SIG-M5 treated with dmso at 0.1 percent for 504 hours (cell line): ENCODE results near the gene METTL2B.
"Not testable (repeated sequence)": the region's sequence is repeated elsewhere in the genome, so short reads cannot be mapped to it uniquely, and the experiment has no call there.

Source experiments
- DNase-seq: peaks from one replicate; lab custom pipeline; 2025; ENCODE audit not compliant: unreplicated experiment; lab: John Stamatoyannopoulos, UW

METTL2B gene

DNA sequence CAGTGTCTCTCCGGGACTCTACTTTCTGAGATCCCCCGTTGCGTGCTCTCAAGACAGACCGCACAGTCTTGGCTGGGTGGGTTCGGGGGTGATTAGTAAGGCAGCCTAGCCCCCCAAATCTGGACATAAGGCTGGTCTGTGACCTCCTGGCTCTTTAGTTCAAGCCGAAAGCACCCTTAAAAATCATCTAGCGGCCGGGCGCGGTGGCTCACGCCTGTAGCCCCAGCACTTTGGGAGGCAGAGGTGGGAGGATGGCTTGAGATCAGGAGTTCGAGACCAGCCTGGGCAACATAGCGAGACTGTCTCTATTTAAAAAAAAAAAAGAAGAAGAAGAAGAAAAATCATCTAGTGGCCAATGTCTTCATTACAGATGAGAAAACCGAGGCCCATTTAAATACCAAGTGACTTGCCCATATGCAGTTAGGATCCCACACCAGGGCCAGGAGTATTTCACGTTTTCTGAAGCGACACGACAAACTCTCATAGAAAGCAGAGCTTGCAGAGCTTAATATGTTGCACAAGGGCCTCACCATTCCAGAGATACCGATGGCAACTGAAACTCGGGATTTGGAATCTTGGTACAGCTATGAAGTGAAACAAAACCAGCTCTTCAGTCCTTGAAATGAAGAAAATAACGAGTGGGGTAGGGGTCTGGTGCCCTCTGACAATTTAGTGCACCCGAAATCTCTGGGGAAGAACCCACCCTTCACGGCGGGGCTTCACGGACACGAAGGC, 21.6 kb upstream of the METTL2B start:
- no peak for DNase-seq

DNA sequence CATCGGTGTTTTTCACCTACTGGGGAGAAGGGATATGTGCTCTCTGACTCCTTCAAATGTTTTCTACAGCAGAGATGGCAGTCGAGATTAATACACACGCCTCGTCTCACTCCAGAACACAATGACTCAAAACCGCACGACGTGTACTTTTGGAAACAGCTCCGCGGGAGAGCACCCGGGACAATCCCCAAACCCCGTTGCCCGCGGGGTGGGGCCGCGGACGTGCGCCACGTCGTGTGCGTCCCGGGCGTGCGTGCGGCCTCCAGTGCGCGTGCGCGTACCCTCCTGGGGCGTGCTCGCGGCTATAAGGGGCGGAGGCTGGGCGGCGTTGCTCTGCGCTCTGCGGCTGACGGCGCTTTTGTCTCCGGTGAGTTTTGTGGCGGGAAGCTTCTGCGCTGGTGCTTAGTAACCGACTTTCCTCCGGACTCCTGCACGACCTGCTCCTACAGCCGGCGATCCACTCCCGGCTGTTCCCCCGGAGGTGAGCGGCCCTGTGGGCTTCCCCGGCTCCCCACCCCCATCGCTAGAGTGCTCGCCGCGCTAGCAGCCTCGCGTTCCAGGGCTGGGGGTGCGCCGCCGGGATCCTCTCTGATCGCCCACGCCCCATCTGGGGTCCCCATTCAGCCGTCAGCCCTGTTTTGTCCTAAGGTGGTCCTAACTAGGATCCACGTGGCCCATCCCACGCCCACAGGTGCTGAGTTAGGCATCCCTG, 20.8 kb upstream of the METTL2B start, which contains the start of gene HILPDA:
Gene HILPDA (plus strand): TSS at position 336 of the 712 bp plus-strand sequence. CDS start 1,391 bp downstream, outside the sequence.
- peak; percentile 86 for DNase-seq

DNA sequence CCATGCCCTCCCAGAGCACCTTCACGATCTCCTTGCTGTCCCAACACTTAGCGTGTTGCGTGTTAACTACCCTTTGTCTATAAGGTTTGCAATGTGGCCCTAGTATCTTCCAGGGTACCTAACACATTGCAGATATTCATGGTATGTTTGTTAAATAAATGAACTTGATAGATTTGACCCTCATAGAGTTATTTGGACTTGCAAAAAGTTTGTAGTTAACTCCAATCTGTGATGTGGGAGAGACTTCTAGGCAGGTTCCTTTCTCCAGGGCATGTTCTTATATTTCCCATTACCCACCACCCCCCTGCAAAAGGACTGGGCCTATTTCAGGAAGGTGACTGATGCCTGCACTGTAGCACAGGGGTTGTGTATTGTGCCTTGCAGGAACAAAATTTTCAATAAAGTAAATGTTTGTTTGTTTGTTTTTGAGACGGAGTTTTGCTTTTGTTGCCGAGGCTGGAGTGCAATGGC, 20.3 kb upstream of the METTL2B start:
- DNase-seq: peak; percentile 33

DNA sequence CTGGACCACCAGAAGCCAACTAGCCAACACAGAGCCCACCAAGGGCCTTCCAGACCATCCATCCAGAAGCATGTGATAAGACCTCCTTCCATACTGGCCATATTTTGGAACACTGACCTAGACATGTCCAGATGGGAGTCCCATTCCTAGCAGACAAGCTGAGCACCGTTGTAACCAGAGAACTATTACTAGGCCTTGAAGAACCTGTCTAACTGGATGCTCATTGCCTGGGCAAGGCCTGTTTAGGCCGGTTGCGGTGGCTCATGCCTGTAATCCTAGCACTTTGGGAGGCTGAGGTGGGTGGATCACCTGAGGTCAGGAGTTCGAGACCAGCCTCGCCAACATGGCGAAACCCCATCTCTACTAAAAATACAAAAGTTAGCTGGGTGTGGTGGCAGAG, 19.2 kb upstream of the METTL2B start:
- DNase-seq: not testable (repeated sequence)

DNA sequence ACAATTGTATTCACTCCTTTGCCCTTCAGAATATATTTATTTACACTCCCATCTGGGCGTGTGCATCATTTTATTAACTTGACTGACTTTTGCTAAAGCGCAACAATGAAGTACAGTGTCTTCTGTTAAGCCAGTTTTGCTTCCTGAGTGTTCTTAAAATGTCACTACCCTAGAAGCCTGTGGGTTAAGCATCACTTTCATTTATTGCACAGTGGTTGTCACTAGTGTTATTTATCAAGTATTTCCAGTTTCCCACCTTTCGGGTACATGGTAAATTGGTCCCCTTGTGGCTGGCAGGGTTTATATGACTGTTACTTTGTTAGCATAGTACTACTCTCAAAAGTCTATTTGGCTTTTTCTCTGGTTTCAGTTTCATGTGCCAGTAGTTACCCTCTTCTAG, 17.6 kb upstream of the METTL2B start:
- no peak for DNase-seq

DNA sequence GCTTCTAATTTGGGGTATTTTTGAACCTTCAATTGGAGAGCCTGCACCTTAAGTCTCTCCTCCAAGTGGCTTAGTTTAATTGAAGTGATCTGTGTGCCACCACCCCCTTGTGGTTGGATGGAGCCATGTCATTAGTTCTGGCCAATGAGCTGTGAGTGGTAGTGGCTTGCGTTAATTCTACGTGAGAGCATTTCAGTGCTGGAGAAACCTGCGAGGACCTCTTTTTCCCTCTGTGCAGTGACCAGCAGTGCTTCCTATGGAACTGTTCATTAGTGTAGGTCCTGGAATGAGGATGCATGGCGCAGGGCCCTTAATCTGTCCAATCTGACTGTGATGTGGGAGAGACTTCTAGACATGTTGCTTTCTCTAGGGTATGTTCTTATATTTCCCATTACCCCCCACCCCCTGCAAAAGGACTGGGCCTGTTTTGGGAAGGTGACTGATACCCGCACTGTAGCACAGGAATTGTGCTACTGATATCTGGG, 17.1 kb upstream of the METTL2B start:
- peak; percentile 83 for DNase-seq

DNA sequence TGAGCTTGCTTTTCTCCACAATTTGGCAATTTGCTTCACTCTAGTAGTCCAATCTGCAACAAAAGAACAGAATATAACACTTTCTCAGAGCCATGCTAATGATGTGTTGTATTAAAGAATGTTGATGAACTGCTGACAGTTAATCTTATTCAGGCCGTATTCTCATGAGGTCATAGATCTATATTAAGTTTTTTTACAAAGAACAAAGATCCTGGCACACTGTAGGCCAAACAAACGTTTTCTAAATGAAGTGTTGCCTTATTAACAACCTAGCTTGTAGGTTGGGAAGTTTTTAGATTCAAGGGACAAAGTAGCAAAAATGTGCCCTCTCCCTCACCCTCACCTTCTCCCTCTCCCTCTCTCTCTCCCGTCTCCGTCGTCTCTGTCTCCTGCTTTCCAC, 14.1 kb upstream of the METTL2B start:
- no peak for DNase-seq

DNA sequence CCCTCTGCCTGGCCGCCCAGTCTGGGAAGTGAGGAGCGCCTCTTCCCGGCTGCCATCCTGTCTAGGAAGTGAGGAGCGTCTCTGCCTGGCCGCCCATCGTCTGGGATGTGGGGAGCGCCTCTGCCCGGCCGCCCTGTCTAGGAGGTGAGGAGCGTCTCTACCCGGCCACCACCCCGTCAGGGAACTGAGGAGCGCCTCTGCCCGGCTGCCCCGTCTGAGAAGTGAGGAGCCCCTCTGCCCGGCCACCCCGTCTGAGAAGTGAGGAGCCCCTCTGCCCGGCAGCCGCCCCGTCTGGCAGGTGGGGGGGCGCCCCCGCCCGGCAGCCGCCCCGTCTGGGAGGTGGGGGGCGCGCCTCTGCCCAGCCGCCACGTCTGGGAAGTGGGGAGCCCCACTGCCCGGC, 13.2 kb upstream of the METTL2B start:
- not testable (repeated sequence) for DNase-seq

DNA sequence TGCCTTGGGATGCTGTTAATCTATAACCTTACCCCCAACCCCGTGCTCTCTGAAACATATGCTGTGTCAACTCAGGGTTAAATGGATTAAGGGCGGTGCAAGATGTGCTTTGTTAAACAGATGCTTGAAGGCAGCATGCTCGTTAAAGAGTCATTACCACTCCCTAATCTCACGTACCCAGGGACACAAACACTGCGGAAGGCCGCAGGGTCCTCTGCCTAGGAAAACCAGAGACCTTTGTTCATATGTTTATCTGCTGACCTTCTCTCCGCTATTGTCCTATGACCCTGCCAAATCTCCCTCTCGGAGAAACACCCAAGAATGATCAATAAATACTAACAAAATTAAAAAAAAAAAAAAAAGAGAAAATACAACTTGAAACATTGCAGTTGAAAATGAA, 12.6 kb upstream of the METTL2B start:
- not testable (repeated sequence) for DNase-seq

DNA sequence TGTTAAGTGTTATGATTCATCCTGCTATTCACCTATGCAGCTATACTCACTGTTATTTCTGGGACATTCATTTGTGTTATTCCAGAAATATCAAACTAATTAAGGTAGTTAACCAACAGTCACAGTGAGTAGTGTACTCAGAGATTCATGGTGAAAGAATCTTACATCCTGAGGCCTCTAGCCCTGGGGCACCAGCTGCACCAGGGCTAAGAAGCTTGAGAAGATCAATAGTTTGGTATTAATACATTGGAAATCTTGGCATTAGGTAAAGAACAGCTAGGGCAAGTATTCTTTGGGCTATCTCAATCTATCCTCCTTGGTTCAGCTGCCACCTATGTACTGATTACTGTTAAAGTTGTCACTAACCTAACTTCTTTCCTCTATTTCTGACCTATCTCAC, 9.7 kb upstream of the METTL2B start:
- DNase-seq: not testable (repeated sequence)

DNA sequence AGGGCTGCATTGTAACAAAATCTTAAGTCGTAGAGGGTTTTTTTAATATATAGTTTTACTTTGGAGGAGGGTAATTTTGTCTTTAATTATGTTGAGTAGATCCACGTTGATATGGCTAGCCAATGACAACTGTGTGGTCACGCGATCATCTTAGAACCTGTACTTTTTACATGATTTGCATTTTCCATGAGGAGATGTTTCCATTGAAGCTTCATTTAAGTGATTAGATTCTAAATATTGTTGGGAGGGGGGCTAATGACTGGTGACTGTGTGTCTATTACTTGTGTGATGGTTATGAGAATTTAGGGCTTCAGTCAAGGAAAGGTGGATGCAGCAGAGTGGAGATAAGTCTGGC, 765 bp downstream of the METTL2B start:
- DNase-seq: not testable (repeated sequence)

DNA sequence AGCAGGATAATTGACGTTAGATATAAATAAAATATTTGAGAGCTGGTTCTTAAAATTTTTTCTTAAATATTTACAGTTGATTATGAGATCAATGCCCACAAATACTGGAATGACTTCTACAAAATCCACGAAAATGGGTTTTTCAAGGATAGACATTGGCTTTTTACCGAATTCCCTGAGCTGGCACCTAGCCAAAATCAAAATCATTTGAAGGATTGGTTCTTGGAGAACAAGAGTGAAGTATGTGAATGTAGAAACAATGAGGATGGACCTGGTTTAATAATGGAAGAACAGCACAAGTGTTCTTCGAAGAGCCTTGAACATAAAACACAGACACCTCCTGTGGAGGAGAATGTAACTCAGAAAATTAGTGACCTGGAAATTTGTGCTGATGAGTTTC, 2.5 kb downstream of the METTL2B start:
- DNase-seq: not testable (repeated sequence)

DNA sequence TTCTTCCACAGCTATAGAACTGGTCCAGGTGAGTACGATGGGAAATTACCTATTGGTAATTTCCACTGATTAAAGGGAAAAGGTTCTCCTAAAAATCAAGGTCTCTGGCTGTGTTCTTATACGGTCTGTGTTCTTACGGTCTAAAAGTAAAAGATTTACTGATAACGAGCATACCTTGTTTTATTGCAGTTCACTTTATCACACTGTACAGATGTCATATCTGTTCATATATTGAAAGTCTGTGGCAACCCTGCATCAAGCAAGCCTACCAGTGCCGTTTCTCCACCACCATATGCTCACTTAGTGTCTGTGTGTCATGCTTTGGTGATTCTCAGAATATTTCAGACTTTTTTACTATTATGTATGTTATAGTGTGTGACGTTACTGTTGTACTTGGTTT, 11.6 kb downstream of the METTL2B start:
- DNase-seq: not testable (repeated sequence)

DNA sequence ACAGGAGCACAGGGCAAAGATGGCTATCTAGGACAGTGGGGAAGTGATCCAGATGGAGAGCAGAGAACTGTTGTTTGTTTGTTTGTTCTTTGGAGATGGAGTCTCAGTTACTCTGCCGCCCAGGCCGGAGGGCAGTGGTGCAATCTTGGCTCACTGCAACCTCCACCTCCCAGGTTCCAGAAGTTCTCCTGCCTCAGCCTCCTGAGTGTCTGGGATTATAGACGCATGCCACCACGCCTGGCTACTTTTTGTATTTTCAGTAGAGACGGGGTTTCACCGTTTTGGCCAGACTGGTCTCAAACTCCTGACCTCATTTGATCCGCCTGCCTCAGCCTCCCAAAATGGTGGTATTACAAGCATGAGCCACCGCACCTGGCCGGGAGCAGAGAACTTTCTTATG, 20.9 kb downstream of the METTL2B start:
- no peak for DNase-seq

DNA sequence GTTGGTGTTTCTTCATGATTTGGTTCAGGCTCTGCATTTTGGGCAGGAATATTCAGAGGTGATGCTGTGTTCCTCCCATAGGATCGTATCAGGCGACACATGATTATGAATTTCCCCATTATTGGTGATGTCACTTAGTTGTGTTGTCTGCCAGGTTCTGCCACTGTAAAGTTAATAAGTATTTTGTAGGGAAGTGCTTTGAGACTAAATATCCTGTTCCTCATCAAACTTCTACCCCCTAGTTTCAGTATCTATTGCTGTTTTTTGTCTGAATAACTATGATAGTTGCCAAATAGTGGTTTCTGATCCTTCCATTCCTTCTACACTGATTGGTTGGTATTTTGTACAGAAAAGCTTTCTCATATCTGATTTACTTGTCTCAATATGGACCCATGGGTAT, 28.9 kb downstream of the METTL2B start:
- DNase-seq: not testable (repeated sequence)

DNA sequence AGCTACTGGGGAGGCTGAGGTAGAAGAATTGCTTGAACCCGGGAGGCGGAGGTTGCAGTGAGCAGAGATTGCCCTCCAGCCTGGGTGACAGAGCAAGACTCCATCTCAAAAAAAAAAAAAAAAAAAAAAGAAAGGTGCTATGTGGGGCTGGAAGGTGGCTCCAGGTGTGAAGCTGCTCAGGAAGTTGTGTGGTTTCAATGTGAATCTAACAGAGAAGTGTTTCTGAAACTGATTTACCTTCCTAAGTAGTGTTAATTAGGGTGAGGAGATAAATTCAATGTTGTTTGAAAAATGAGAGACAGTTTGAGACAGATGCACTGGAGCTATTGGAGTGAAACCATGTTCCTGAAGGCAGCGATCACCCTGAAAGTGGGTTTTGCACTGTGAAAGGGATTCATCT, 30.3 kb downstream of the METTL2B start:
- DNase-seq: not testable (repeated sequence)

DNA sequence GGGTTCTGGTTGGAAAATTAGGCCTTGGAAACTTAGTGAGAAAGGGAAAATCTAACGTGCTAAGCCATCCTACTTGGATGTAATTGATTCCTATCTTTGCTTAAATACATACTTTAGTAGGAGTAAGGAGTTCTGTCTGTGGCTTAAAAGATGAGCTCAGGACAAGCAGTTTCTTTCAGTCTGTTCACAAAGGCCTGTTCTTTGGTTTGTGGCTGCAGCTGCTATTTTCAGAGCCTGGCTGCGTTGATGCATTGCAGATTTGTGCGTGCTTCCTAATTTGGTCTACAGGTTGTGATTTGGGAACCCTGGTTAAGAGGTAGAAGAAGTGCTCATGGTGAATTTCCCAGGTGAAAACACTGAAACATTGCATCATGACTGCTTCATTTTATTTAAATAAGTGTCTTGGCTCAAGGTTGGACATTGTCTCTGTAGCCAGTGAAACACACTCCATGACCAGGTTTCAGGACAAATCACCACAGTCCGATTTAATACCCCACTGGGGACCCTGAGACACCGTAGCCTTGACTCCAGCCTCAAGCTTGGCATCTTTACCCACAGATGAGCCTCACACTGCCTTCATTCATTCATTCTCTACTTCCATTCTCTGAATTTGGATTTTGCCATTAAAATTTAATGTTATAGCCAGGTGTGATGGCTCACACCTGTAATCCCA, 30.9 kb downstream of the METTL2B start:
- not testable (repeated sequence) for DNase-seq

DNA sequence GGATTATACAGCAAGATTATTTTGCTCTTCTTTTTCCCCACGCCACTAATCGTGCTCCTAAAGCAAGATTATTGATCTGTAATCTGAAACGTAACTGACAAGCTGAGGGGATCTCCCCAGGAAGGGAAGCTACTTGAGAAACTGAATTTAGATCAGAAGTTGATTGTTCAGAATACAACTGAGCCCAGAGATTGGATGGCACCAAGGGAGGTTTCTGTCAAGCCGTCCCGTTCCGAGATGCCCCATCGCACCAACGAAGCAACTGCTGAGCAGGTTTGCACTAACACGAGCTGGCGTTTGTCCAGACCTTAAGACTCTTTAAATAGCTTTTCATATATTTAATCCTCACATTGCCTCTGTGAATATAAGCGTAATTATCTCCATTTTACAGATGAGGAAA, 35.1 kb downstream of the METTL2B start:
- DNase-seq: not testable (repeated sequence)

DNA sequence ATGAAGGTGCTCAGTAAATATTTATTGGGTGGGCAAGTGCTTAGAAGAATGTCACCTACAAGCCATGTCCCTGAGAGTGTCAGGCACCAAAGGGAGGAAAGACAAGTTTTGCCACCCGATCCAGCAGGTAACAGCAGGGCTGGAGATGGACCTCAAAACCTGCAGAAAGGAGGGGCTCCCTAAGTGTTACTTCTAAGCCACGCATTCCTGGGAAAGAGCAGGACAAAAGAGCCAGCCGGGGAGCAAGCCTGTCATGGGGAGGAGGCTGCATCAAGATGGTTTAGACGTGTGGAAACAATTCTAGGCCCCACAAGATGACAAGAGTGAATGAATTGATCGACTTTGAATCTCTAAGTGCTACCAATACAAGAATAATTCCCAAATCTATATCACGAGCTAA, 38.7 kb downstream of the METTL2B start:
- DNase-seq: not testable (repeated sequence)

DNA sequence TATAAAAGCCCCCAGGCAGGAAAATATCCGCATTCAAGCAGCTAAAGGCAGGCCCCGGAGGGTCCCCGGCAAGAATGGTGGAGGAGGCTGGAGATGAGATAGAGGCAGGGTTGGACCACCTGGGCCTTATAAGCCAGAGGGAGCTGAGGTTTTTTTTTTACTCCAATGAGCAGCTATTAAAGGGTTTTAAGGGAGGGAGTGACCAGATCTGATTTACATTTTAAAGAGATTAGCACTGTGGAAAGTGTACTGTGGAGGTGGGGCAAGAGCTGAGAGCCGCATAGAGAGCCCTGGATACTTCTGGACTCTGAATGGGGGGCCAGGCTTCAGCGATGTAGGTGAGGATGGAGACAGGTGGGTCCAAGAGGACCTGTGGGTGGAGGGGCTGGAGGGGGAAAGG, 40.5 kb downstream of the METTL2B start:
- not testable (repeated sequence) for DNase-seq

DNA sequence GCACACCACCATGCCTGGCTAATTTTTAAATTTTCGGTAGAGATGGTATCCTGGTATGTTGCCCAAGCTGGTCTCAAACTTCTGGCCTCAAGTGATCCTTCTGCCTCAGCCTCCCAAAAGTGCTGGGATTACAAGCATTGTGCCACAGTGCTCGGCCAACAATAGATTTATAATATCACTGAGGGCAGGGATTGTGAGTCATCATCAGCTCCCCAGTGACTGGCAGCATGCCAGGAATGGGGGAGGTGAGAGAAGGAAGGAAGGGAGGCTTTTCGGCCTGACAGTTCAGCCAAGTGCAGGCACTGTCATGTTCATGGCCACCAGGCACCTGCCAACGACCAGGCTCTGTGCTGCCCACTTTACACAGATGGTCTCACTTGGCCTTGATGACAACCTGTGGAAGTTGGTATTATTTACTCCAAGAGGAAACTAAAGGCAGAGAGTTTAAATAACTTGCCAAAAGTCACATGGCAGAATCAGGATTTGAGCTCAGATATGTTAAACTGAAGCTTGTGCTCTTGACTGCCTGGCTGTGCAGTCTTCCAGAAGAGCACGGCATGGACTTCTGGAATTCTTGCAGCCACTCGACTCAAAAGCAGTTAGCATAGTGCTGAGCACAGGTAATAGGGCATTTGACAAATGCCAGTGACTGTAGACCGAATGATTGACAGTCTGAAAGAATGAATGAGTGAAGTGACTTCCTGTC, 46.8 kb downstream of the METTL2B start:
- peak; percentile 46 for DNase-seq
